Measurements from ENCODE around the gene UROS.

- TF ChIP-seq, protein P1, sequence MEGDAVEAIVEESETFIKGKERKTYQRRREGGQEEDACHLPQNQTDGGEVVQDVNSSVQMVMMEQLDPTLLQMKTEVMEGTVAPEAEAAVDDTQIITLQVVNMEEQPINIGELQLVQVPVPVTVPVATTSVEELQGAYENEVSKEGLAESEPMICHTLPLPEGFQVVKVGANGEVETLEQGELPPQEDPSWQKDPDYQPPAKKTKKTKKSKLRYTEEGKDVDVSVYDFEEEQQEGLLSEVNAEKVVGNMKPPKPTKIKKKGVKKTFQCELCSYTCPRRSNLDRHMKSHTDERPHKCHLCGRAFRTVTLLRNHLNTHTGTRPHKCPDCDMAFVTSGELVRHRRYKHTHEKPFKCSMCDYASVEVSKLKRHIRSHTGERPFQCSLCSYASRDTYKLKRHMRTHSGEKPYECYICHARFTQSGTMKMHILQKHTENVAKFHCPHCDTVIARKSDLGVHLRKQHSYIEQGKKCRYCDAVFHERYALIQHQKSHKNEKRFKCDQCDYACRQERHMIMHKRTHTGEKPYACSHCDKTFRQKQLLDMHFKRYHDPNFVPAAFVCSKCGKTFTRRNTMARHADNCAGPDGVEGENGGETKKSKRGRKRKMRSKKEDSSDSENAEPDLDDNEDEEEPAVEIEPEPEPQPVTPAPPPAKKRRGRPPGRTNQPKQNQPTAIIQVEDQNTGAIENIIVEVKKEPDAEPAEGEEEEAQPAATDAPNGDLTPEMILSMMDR (IDR thresholded peaks at IDR 0.05; ENCODE audit: extremely low read depth in 1 of 2, insufficient read depth in 1 of 2, low read depth in 1 of 2, low read length in 2 of 2): no peak
- TF ChIP-seq POLR2AphosphoS5 (IDR thresholded peaks at IDR 0.05; ENCODE audit: insufficient read depth, low read depth, low read length): no peak
- no peak for TF ChIP-seq FOS (IDR thresholded peaks at IDR 0.05; ENCODE audit: borderline replicate concordance, insufficient read depth, low read length)
- no peak for TF ChIP-seq JUN (IDR thresholded peaks at IDR 0.05; ENCODE audit: borderline replicate concordance, insufficient read depth, insufficient read length, low read depth)
- TF ChIP-seq POLR2A (IDR thresholded peaks at IDR 0.05; ENCODE audit: low read depth, low read length): no peak
- TF ChIP-seq EZH2 (IDR thresholded peaks at IDR 0.05; ENCODE audit: borderline replicate concordance, low read depth, low read length, severe bottlenecking): no peak
- no peak for TF ChIP-seq GATA2 (IDR thresholded peaks at IDR 0.05; ENCODE audit: insufficient read depth, insufficient read length, low read depth, low read length)
- no peak for TF ChIP-seq MAX (IDR thresholded peaks at IDR 0.05; ENCODE audit: insufficient read depth, insufficient read length)
- no peak for TF ChIP-seq MYC (IDR thresholded peaks at IDR 0.05; ENCODE audit: low read depth, low read length)
Measured at GRCh38 chr10:125739994-125740679, 82.9 kb downstream of the UROS start.

Data from endothelial cell of umbilical vein (primary cell).